CD4-positive, CD25-positive, alpha-beta regulatory T cell (primary cell): ENCODE data around the gene KCNN3. TPM values are rescaled to one million over a fixed set of nuclear protein-coding genes. Genes with fewer than 3 reads are reported as not detected.
A peak's percentile ranks its signal among the peaks of the same experiment; 100 is the strongest.

ENCODE experiments used
- ATAC-seq, 2 donors: fragments of 150-1000 bp; cut with Tn5 transposase; one replicate each; pipeline ENCODE4 v1.10.0; 2021; ENCODE audit warnings: low read depth in 2 of 2, moderate number of reproducible peaks in 2 of 2, moderate library complexity in 1 of 2
- DNase-seq, 3 donors: peaks; one replicate each; pipeline versions ENCODE4 v3.0.0 to v3.0.0-alpha.2; 2012 to 2022; ENCODE audit warnings: mixed read lengths in 1 of 3
- H3K27ac ChIP-seq: one replicate; pipeline ENCODE4 v1.7.0; 2013; ENCODE audit warnings: mild to moderate bottlenecking, low read length; ENCODE audit not compliant: insufficient read depth, poor library complexity, severe bottlenecking
- H3K27me3 ChIP-seq: one replicate; pipeline ENCODE4 v1.7.0; 2013; ENCODE audit warnings: low read length; ENCODE audit not compliant: control insufficient read depth, insufficient read depth
- H3K36me3 ChIP-seq: one replicate; pipeline ENCODE4 v1.7.0; 2013; ENCODE audit warnings: mild to moderate bottlenecking, low read length, moderate library complexity; ENCODE audit not compliant: control insufficient read depth, insufficient read depth
- H3K4me1 ChIP-seq: 2 replicates; pipeline ENCODE4 v1.7.0; 2013; ENCODE audit warnings: mild to moderate bottlenecking, low read length; ENCODE audit not compliant: insufficient read depth, control insufficient read depth, poor library complexity, severe bottlenecking
- H3K4me3 ChIP-seq: one replicate; pipeline ENCODE4 v1.7.0; 2013; ENCODE audit warnings: low read depth, mild to moderate bottlenecking, low read length, moderate library complexity
- H3K9me3 ChIP-seq, 2 experiments: 1 replicate in 1 of 2; 2 replicates in 1 of 2; pipeline ENCODE4 v1.7.0; 2013; ENCODE audit warnings: low read length in 2 of 2, mild to moderate bottlenecking in 1 of 2, moderate library complexity in 1 of 2; ENCODE audit not compliant: control insufficient read depth in 2 of 2
- H3K27ac Mint-ChIP-seq, 3 donors: one replicate each; pipeline ENCODE4 v1.8.0; 2020 to 2022; ENCODE audit warnings: mild to moderate bottlenecking in 3 of 3, mixed read lengths in 3 of 3, moderate library complexity in 2 of 3
- H3K27me3 Mint-ChIP-seq: one replicate; pipeline ENCODE4 v1.8.0; 2022; ENCODE audit warnings: mild to moderate bottlenecking, mixed read lengths
- H3K36me3 Mint-ChIP-seq: one replicate; pipeline ENCODE4 v1.8.0; 2020; ENCODE audit warnings: mixed read lengths
- H3K4me1 Mint-ChIP-seq, 4 donors: one replicate each; pipeline ENCODE4 v1.8.0; 2020 to 2022; ENCODE audit warnings: mixed read lengths in 4 of 4, mild to moderate bottlenecking in 1 of 4
- H3K4me3 Mint-ChIP-seq, 4 donors: one replicate each; pipeline ENCODE4 v1.8.0; 2020 to 2022; ENCODE audit warnings: mild to moderate bottlenecking in 4 of 4, mixed read lengths in 4 of 4, moderate library complexity in 3 of 4
- H3K9me3 Mint-ChIP-seq, 7 donors: one replicate each; pipeline ENCODE4 v1.8.0; 2020 to 2022; ENCODE audit warnings: mixed read lengths in 7 of 7, mild to moderate bottlenecking in 3 of 7, moderate library complexity in 2 of 7
- polyA plus RNA-seq, 4 donors: library from polyadenylated mRNA; unstranded; fragments of 300-500 nt; fragmentation: Illumina TruSeq; gene quantifications; one replicate each; pipeline ENCODE4 v1.2.3, GENCODE V29; 2021
- total RNA-seq: library from RNA; stranded (reverse); gene quantifications from one replicate; pipeline ENCODE4 v1.2.3, GENCODE V29; 2022

Gene KCNN3
- total and polyA plus RNA-seq, 5 donors from 2014 or later = 0.30 TPM; not detected in 4

- peaks cover 4% of the 10 kb centered on the region for H3K36me3 Mint-ChIP-seq
- H3K27ac ChIP-seq = no peak overlapping the region
- H3K27ac Mint-ChIP-seq = no peak overlapping the region
Observed at GRCh38 chr1:154869351-154870114, 548 bp downstream of the KCNN3 start.

GRCh38 chr1:154867841-154868605 is 2.1 kb downstream of the KCNN3 start:
- Histone ChIP-seq H3K27me3 (peaks cover 5% of the 10 kb centered on the region), H3K36me3 (no peaks in the 10 kb centered on the region), H3K4me3 (no peak overlapping the region), H3K4me1 (peaks cover 11% of the 10 kb centered on the region), H3K27ac (no peak overlapping the region), H3K9me3 (no peaks in the 10 kb centered on the region)
- Mint-ChIP-seq H3K27me3 (peaks cover 49% of the 10 kb centered on the region), H3K4me1 (peaks cover 0 to 19% (median 6%) of the 10 kb centered on the region in 4 donors), H3K9me3 (no peaks in the 10 kb centered on the region), H3K27ac (peak overlapping the region in 1 of 3 donors; percentile 18), H3K36me3 (peaks cover 4% of the 10 kb centered on the region), H3K4me3 (no peak overlapping the region)
- DNase-seq (no peak), ATAC-seq (no peak)

More at GRCh38 chr1:154869351-154870114, 548 bp downstream of the KCNN3 start:
- H3K9me3 ChIP-seq = no peaks in the 10 kb centered on the region
- H3K4me3 ChIP-seq = no peak overlapping the region
- no peak for ATAC-seq
- H3K27me3 ChIP-seq = peaks cover 5% of the 10 kb centered on the region
- Mint-ChIP-seq H3K4me3 (peak overlapping the region in 2 of 4 donors; percentile 28 to 56), H3K27me3 (peaks cover 49% of the 10 kb centered on the region), H3K4me1 (peaks cover 0 to 19% (median 6%) of the 10 kb centered on the region in 4 donors), H3K9me3 (no peaks in the 10 kb centered on the region)
- DNase-seq = no peak
- H3K4me1 ChIP-seq = peaks cover 11% of the 10 kb centered on the region
- H3K36me3 ChIP-seq = no peaks in the 10 kb centered on the region

GRCh38 chr1:154867064-154867825 is 2.8 kb downstream of the KCNN3 start:
- no peak for DNase-seq
- Mint-ChIP-seq H3K27me3 (peaks cover 49% of the 10 kb centered on the region), H3K27ac (no peak overlapping the region), H3K9me3 (no peaks in the 10 kb centered on the region), H3K4me1 (peaks cover 0 to 19% (median 6%) of the 10 kb centered on the region in 4 donors), H3K36me3 (peaks cover 4% of the 10 kb centered on the region), H3K4me3 (no peak overlapping the region)
- Histone ChIP-seq H3K27me3 (peaks cover 5% of the 10 kb centered on the region), H3K9me3 (no peaks in the 10 kb centered on the region), H3K4me3 (no peak overlapping the region), H3K27ac (no peak overlapping the region), H3K36me3 (no peaks in the 10 kb centered on the region), H3K4me1 (peaks cover 11% of the 10 kb centered on the region)
- no peak for ATAC-seq

GRCh38 chr1:154866257-154867063 is 3.6 kb downstream of the KCNN3 start:
- H3K9me3 Mint-ChIP-seq = no peaks in the 10 kb centered on the region
- Histone ChIP-seq H3K4me1 (peaks cover 11% of the 10 kb centered on the region), H3K9me3 (no peaks in the 10 kb centered on the region), H3K4me3 (no peak overlapping the region), H3K36me3 (no peaks in the 10 kb centered on the region), H3K27ac (no peak overlapping the region), H3K27me3 (peaks cover 5% of the 10 kb centered on the region)
- ATAC-seq = no peak
- H3K27me3 Mint-ChIP-seq = peaks cover 46% of the 10 kb centered on the region
- H3K4me3 Mint-ChIP-seq = no peak overlapping the region
- H3K36me3 Mint-ChIP-seq = peaks cover under 1% of the 10 kb centered on the region
- no peak overlapping the region for H3K27ac Mint-ChIP-seq
- peaks cover 0 to 18% (median 5%) of the 10 kb centered on the region in 4 donors for H3K4me1 Mint-ChIP-seq
- DNase-seq = no peak

- H3K27ac ChIP-seq = no peak overlapping the region
- no peak overlapping the region for H3K4me3 ChIP-seq
- peaks cover 11% of the 10 kb centered on the region for H3K4me1 ChIP-seq
- Mint-ChIP-seq H3K27me3 (peaks cover 43% of the 10 kb centered on the region), H3K4me3 (no peak overlapping the region), H3K9me3 (peaks cover 0 to 2% (median 0%) of the 10 kb centered on the region in 7 donors), H3K4me1 (peaks cover 0 to 14% (median 5%) of the 10 kb centered on the region in 4 donors), H3K27ac (peak overlapping the region in 1 of 3 donors; percentile 13), H3K36me3 (no peaks in the 10 kb centered on the region)
- no peaks in the 10 kb centered on the region for H3K9me3 ChIP-seq
- peaks cover 5% of the 10 kb centered on the region for H3K27me3 ChIP-seq
- H3K36me3 ChIP-seq = no peaks in the 10 kb centered on the region
- DNase-seq (no peak), ATAC-seq (no peak)
Observed at GRCh38 chr1:154865442-154866256, 4.4 kb downstream of the KCNN3 start.

DNA sequence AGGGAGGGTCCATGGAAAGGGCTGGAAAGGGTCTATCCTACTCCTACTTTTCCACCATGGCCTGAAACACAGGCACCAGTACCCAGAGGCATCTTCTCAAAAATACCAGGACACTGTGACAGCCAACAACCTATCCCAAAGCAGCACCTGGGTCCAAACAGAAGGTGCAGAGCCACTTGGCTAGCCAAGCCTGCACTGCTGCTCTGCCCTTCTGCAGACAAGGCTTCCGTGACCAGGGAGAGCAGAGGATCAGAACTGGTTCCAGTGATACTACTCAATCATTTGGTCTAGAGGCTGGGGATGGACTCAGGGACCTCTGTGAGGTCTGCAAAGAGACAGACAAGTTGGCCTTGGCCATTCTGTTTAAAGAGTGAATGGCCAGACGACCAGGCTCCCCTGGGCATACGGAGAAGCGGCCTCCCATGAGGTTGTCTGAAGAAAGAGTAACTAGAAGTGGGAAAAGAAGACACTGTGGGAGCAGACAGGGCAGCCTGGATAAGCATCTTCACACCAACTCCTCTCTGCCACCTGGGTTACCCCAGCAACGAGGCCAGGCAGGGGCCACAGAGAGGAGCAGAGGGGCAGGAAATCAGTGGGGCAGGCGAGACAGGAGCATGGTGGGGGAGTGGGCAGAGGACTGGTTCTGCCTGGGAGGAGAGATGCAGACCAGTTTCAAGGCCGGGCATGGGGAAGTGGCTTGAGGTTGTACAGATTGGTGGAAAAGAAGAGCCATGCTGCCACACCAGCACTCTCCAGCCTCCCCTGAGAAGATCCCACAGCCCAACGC is 5.7 kb downstream of the KCNN3 start:
- DNase-seq (no peak), ATAC-seq (no peak)
- no peaks in the 10 kb centered on the region for H3K9me3 ChIP-seq
- no peaks in the 10 kb centered on the region for H3K4me1 ChIP-seq
- H3K36me3 ChIP-seq = no peaks in the 10 kb centered on the region
- H3K27me3 Mint-ChIP-seq = peaks cover 37% of the 10 kb centered on the region
- peaks cover 0 to 2% (median 0%) of the 10 kb centered on the region in 7 donors for H3K9me3 Mint-ChIP-seq
- H3K36me3 Mint-ChIP-seq = no peaks in the 10 kb centered on the region
- peaks cover 0 to 6% (median 2%) of the 10 kb centered on the region in 4 donors for H3K4me1 Mint-ChIP-seq
- H3K27ac ChIP-seq = no peak overlapping the region
- H3K4me3 Mint-ChIP-seq = no peak overlapping the region
- peak overlapping the region in 1 of 3 donors; percentile 14 for H3K27ac Mint-ChIP-seq
- H3K27me3 ChIP-seq = peaks cover 4% of the 10 kb centered on the region
- no peak overlapping the region for H3K4me3 ChIP-seq
